ENCODE measurements around the gene NTM. TPM values are rescaled to one million over a fixed set of nuclear protein-coding genes. Genes with fewer than 3 reads are reported as not detected.

The NTM gene
- total and polyA plus RNA-seq, 2 of the 8 experiments (the other 6 are each of a cell fraction or from before 2014, with no cell fraction given): 13.4 to 20.0 TPM

DNA sequence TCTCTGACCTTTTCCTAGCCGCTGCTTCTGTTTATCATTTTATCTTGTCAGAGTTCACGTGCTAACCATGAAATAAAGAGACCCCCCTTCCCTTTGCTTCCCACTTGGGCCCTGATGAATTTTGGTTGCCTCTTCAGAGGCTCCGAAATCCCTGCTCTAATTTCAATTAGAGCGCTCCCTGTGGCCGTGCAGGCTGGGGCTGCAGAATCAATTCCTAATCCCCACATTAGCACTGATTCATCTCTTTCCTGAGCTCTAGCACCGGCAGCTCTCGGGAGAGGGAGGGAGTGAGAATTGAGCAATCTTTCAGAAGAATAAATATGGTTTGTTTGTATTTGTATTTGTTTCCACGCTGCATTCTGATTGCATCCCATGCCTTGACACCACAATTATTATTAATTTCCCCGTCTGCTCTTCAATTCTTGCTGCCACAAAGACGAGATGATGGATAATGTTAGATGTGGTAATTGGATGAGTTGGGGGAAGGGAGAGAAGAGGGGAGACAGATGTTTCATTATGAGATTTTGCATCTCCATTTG is 76.9 kb downstream of the NTM start:
- no peak overlapping the region for H3K23ac ChIP-seq (ENCODE audit: insufficient read length)
- no peak overlapping the region for H3K4me3 ChIP-seq (ENCODE audit: extremely low read depth in 1 of 4, insufficient read depth in 2 of 4, low read depth in 3 of 4, low read length in 4 of 4)
- H3K79me2 ChIP-seq (ENCODE audit: control insufficient read depth in 1 of 2, insufficient read depth in 2 of 2, low read length in 2 of 2): no peaks in the 10 kb centered on the region
- peaks cover 0 to 7% of the 10 kb centered on the region in 2 experiments; a peak in 1 of 4 replicates for H3K9me3 ChIP-seq (ENCODE audit: insufficient read depth in 2 of 2, low read depth in 1 of 2, low read length in 1 of 2)
- no peaks in the 10 kb centered on the region for H3K23me2 ChIP-seq (ENCODE audit: low read depth, low read length)
- no peak overlapping the region for H3K9ac ChIP-seq (replicated peaks in 1 of 4; ENCODE audit: extremely low read depth in 1 of 4, low read depth in 3 of 4, low read length in 3 of 4)
- H3K79me1 ChIP-seq (ENCODE audit: low read depth, low read length): no peaks in the 10 kb centered on the region
- DNase-seq (ENCODE audit: low read depth in 1 of 2, low spot score in 2 of 2) (no peak), FAIRE-seq (no peak)
- H3K4me2 ChIP-seq (ENCODE audit: insufficient read depth in 1 of 2, low read depth in 2 of 2, low read length in 2 of 2): no peak overlapping the region
- POLR2A ChIA-PET (ENCODE audit: partially characterized antibody): no interaction called here
- H3K27ac ChIP-seq (ENCODE audit: low read depth, low read length): no peak overlapping the region
- H2AFZ ChIP-seq (ENCODE audit: low read length): no peak overlapping the region
- H4K91ac ChIP-seq (replicated peaks; ENCODE audit: insufficient read length, low read length): no peak overlapping the region
- no peak overlapping the region for H2BK20ac ChIP-seq (ENCODE audit: low read length)
- H2BK120ac ChIP-seq (replicated peaks; ENCODE audit: low read depth, low read length): no peak overlapping the region
- no peaks in the 10 kb centered on the region for H4K20me1 ChIP-seq (replicated peaks in 1 of 2; ENCODE audit: control insufficient read depth in 1 of 2, insufficient read depth in 2 of 2, low read length in 2 of 2)
- H3K4ac ChIP-seq (replicated peaks; ENCODE audit: insufficient read length, low read depth, low read length): no peak overlapping the region
- TF ChIP-seq RAD21 (IDR thresholded peaks at IDR 0.05 in 1 of 2, conservative IDR thresholded peaks at IDR 0.05 in 1 of 2; ENCODE audit: low read depth in 2 of 2, low read length in 2 of 2) (peak in 1 of 2 experiments; percentile 31; a peak in 1 of 4 replicates), HDAC6 (IDR thresholded peaks at IDR 0.05; ENCODE audit: low read depth, low read length) (no peak)
- TF ChIP-seq, protein P1, sequence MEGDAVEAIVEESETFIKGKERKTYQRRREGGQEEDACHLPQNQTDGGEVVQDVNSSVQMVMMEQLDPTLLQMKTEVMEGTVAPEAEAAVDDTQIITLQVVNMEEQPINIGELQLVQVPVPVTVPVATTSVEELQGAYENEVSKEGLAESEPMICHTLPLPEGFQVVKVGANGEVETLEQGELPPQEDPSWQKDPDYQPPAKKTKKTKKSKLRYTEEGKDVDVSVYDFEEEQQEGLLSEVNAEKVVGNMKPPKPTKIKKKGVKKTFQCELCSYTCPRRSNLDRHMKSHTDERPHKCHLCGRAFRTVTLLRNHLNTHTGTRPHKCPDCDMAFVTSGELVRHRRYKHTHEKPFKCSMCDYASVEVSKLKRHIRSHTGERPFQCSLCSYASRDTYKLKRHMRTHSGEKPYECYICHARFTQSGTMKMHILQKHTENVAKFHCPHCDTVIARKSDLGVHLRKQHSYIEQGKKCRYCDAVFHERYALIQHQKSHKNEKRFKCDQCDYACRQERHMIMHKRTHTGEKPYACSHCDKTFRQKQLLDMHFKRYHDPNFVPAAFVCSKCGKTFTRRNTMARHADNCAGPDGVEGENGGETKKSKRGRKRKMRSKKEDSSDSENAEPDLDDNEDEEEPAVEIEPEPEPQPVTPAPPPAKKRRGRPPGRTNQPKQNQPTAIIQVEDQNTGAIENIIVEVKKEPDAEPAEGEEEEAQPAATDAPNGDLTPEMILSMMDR (IDR thresholded peaks at IDR 0.05; ENCODE audit: control extremely low read depth in 1 of 3, insufficient read depth in 1 of 3, low read depth in 1 of 3, low read length in 3 of 3): peak; percentile 26 to 50 (median 34)
- H3K36me3 ChIP-seq (ENCODE audit: control insufficient read depth in 2 of 4, insufficient read depth in 4 of 4, low read length in 3 of 4): no peaks in the 10 kb centered on the region
- H4K8ac ChIP-seq (ENCODE audit: extremely low read depth, insufficient read depth, low read length): no peak overlapping the region; the same call in 1 of the 2 replicates
- CTCF ChIA-PET (ENCODE audit: partially characterized antibody): interaction anchor here (0.6 to 13.1 kb wide), 11 partner anchors 8 to 454 kb away, joined by 3 to 149 read pairs (median 4); no protein-coding TSS in a partner anchor
- peaks cover 0 to 6% (median 0%) of the 10 kb centered on the region in 4 experiments; a peak in 1 of 7 replicates for H3K4me1 ChIP-seq (replicated peaks in 1 of 4; ENCODE audit: control insufficient read depth in 3 of 4, insufficient read depth in 4 of 4, low read length in 3 of 4)
- no peak overlapping the region for H3K56ac ChIP-seq (replicated peaks; ENCODE audit: insufficient read length, low read depth, low read length)
- no peak overlapping the region for H3K18ac ChIP-seq (ENCODE audit: extremely low read depth, low read length)
- H2BK15ac ChIP-seq (ENCODE audit: low read length): no peak overlapping the region
- H3K27me3 ChIP-seq (replicated peaks in 1 of 4; ENCODE audit: control insufficient read depth in 3 of 4, extremely low read depth in 1 of 4, insufficient read depth in 3 of 4, low read length in 3 of 4): no peaks in the 10 kb centered on the region
- 87% methylated on average over 10 of the region's 10 CpGs; no CpG with 5 or more reads in 1 of the 2 experiments for WGBS, 2 experiments (ENCODE audit: extremely low coverage in 1 of 2, insufficient coverage in 1 of 2, insufficient read length in 1 of 2, insufficient replicate concordance in 2 of 2, low coverage in 1 of 2, low lambda C conversion rate in 2 of 2, missing lambda C conversion rate in 1 of 2)
- no peak overlapping the region for H4K5ac ChIP-seq (ENCODE audit: insufficient read length, low read depth, low read length)
- H2BK5ac ChIP-seq (ENCODE audit: low read depth, low read length): no peak overlapping the region
- H3K14ac ChIP-seq (ENCODE audit: insufficient read length): no peak overlapping the region
- no peak overlapping the region for H2AK5ac ChIP-seq (ENCODE audit: low read depth, low read length)
- no peak overlapping the region for H2BK12ac ChIP-seq (ENCODE audit: low read depth, low read length)
